Natural killer cell (primary cell): Measurements from ENCODE around the gene MGLL. TPM values are rescaled to one million over a fixed set of nuclear protein-coding genes. Genes with fewer than 3 reads are reported as not detected.

Experiments used
- ATAC-seq, 3 donors: fragments of 150-1000 bp in 2 of 3; fragments of 200-7000 bp in 1 of 3; cut with Tn5 transposase; 1 replicate in 1 of 3; 2 replicates in 2 of 3; pipeline ENCODE4 v1.10.0; 2021; ENCODE audit warnings: mild to moderate bottlenecking in 2 of 3, moderate library complexity in 2 of 3
- DNase-seq, 2 donors: peaks; one replicate each; pipeline versions ENCODE4 v3.0.0 to v3.0.0-alpha.2; 2013 to 2021; ENCODE audit warnings: mixed read lengths in 1 of 2
- H3K27ac ChIP-seq: one replicate; pipeline ENCODE4 v1.5.1; 2013; ENCODE audit warnings: mild to moderate bottlenecking, low read length
- H3K27me3 ChIP-seq: one replicate; pipeline ENCODE4 v1.6.1; 2013; ENCODE audit warnings: low read length; ENCODE audit not compliant: control insufficient read depth, insufficient read depth
- H3K36me3 ChIP-seq: one replicate; pipeline ENCODE4 v1.6.1; 2013; ENCODE audit warnings: low read length; ENCODE audit not compliant: control insufficient read depth, insufficient read depth
- H3K4me1 ChIP-seq: one replicate; pipeline ENCODE4 v1.6.1; 2013; ENCODE audit warnings: low read length; ENCODE audit not compliant: control insufficient read depth, insufficient read depth
- H3K4me3 ChIP-seq: one replicate; pipeline ENCODE4 v1.5.1; 2013; ENCODE audit warnings: low read length
- H3K9me3 ChIP-seq: one replicate; pipeline ENCODE4 v1.6.1; 2013; ENCODE audit warnings: low read length; ENCODE audit not compliant: control insufficient read depth, insufficient read depth
- H3K27ac Mint-ChIP-seq, 2 donors: one replicate each; pipeline ENCODE4 v1.8.0; 2022; ENCODE audit warnings: mild to moderate bottlenecking in 2 of 2, mixed read lengths in 2 of 2, moderate library complexity in 1 of 2
- H3K27me3 Mint-ChIP-seq, 2 donors: one replicate each; pipeline ENCODE4 v1.8.0; 2022; ENCODE audit warnings: low read depth in 2 of 2, mixed read lengths in 2 of 2
- H3K36me3 Mint-ChIP-seq: one replicate; pipeline ENCODE4 v1.8.0; 2022; ENCODE audit warnings: mixed read lengths
- H3K4me1 Mint-ChIP-seq, 2 donors: one replicate each; pipeline ENCODE4 v1.8.0; 2022; ENCODE audit warnings: mixed read lengths in 2 of 2
- H3K4me3 Mint-ChIP-seq: one replicate; pipeline ENCODE4 v1.8.0; 2022; ENCODE audit warnings: mild to moderate bottlenecking, moderate library complexity, mixed read lengths
- H3K9me3 Mint-ChIP-seq, 2 donors: one replicate each; pipeline ENCODE4 v1.8.0; 2022; ENCODE audit warnings: mixed read lengths in 2 of 2
- WGBS: methylation state at CpG from one replicate; pipeline ENCODE4 v1.1.7; 2013; ENCODE audit warnings: missing lambda C conversion rate; ENCODE audit not compliant: insufficient coverage; 5-methylcytosine and 5-hydroxymethylcytosine counted together
- intact Hi-C: fragments of 100-400 bp; cut with micrococcal nuclease; formaldehyde crosslinking; loops from one replicate; pipeline ENCODE4 v1.14.2; 2022
- total RNA-seq, 4 donors: library from RNA; stranded (reverse); fragments of 120-200 nt in 1 of 4; gene quantifications; one replicate each; pipeline versions ENCODE4 v1.2.3 to v1.2.4, GENCODE V29; 2013 to 2022
- TF ChIP-seq, protein P1 (sequence below): fragments of 200-600 bp; IDR thresholded peaks from one replicate; pipeline ENCODE4 v1.8.0; 2022; ENCODE audit warnings: antibody characterized with exemption

MGLL gene
- total RNA-seq, 3 donors from 2014 or later (not counting 1 experiment from before 2014, with no cell fraction given): 2.7 to 4.6 (median 3.0) TPM

- H3K36me3 Mint-ChIP-seq: no peaks in the 10 kb centered on the region
- intact Hi-C loops: no loop called here
- Histone ChIP-seq H3K9me3 (no peaks in the 10 kb centered on the region), H3K27me3 (no peaks in the 10 kb centered on the region), H3K4me1 (peaks cover 18% of the 10 kb centered on the region), H3K4me3 (no peak overlapping the region), H3K27ac (no peak overlapping the region), H3K36me3 (no peaks in the 10 kb centered on the region)
- no peak for DNase-seq
- ATAC-seq: no peak
- no peak overlapping the region for H3K27ac Mint-ChIP-seq
- H3K4me3 Mint-ChIP-seq: no peak overlapping the region
- peaks cover 0 to 22% of the 10 kb centered on the region in 2 donors for H3K27me3 Mint-ChIP-seq
- WGBS: 78% methylated on average over 12 of the region's 12 CpGs
- TF ChIP-seq, protein P1, sequence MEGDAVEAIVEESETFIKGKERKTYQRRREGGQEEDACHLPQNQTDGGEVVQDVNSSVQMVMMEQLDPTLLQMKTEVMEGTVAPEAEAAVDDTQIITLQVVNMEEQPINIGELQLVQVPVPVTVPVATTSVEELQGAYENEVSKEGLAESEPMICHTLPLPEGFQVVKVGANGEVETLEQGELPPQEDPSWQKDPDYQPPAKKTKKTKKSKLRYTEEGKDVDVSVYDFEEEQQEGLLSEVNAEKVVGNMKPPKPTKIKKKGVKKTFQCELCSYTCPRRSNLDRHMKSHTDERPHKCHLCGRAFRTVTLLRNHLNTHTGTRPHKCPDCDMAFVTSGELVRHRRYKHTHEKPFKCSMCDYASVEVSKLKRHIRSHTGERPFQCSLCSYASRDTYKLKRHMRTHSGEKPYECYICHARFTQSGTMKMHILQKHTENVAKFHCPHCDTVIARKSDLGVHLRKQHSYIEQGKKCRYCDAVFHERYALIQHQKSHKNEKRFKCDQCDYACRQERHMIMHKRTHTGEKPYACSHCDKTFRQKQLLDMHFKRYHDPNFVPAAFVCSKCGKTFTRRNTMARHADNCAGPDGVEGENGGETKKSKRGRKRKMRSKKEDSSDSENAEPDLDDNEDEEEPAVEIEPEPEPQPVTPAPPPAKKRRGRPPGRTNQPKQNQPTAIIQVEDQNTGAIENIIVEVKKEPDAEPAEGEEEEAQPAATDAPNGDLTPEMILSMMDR: no peak
- H3K4me1 Mint-ChIP-seq: no peaks in the 10 kb centered on the region
- H3K9me3 Mint-ChIP-seq: no peaks in the 10 kb centered on the region
Observed at GRCh38 chr3:127739347-127740135, 82.8 kb downstream of the MGLL start.

DNA sequence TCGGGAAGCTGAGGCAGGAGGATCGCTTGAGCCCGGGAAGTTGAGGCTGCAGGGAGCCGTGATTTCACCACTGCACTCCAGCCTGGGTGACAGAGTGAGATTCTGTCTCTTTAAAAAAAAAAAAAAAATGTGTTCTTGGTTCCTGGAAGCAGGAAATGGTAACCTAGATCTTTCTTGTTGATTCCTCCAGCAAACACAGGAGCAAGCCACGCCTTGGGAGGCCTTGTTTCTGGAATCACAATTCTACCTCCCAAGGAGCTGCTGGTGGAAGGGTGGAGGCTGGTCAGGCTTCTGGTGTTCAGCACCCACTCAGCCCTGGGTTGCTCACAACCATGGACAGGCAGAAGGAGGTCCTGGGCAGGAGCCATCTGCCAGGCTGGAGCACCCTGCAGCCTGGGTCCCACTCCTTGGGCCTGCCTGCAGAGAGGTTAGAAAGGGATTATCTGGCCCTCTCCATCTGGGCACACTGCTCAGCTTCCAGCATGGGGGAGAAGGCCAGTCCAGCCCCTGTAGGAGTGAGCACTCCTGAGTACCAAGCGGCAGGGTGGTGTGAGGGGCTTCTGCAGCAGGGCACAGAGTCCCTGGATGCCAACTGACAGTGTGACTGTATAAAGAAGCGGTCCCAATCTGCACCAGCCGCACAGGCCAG lies 84.0 kb downstream of the MGLL start:
- H3K4me1 ChIP-seq: peaks cover 24% of the 10 kb centered on the region
- TF ChIP-seq, protein P1: no peak
- WGBS: 96% methylated on average over 7 of the region's 8 CpGs
- H3K27ac ChIP-seq: no peak overlapping the region
- H3K27ac Mint-ChIP-seq: no peak overlapping the region
- peaks cover 0 to 18% of the 10 kb centered on the region in 2 donors for H3K27me3 Mint-ChIP-seq
- no peak overlapping the region for H3K4me3 Mint-ChIP-seq
- no peaks in the 10 kb centered on the region for H3K9me3 Mint-ChIP-seq
- no peak overlapping the region for H3K4me3 ChIP-seq
- DNase-seq: no peak
- intact Hi-C loops: no loop called here
- no peaks in the 10 kb centered on the region for H3K4me1 Mint-ChIP-seq
- H3K9me3 ChIP-seq: no peaks in the 10 kb centered on the region
- no peaks in the 10 kb centered on the region for H3K36me3 ChIP-seq
- no peaks in the 10 kb centered on the region for H3K36me3 Mint-ChIP-seq
- ATAC-seq: no peak
- no peaks in the 10 kb centered on the region for H3K27me3 ChIP-seq

DNA sequence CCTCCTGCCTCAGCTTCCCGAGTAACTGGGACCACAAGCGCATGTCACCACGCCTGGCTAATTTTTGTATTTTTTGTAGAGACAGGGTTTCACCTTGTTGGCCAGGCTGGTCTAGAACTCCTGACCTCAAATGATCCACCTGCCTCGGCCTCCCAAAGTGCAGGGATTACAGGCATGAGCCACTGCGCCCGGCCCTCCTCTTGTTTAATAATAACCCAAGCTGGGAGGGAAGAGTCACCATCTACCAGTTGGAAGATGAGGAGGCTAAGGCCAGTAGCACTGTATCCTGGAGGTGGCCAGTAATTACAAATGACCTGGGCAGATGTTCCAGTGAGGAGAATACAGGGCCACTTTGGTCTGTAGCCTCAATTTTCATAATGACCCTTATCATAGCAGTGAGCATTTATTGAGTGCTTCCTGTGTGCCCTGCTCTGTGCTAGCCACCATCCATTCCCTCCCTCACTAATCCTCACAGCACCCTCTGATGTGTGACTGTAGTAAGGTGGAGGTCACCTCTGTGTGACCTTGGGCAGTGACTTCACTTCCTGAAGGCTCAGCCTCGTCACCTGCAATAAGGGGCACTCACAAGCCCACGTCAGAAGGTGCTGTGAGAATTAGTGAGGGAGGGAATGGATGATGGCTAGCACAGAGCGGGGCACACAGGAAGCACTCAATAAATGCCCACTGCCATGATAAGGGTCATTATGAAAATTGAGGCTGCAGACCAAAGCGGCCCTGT lies 85.3 kb downstream of the MGLL start:
- intact Hi-C loops: no loop called here

More for the DNA sequence above, 85.3 kb downstream of the MGLL start:
- ATAC-seq: no peak
- Histone ChIP-seq H3K27ac (no peak overlapping the region), H3K4me3 (no peak overlapping the region), H3K36me3 (no peaks in the 10 kb centered on the region), H3K9me3 (no peaks in the 10 kb centered on the region), H3K4me1 (peaks cover 24% of the 10 kb centered on the region), H3K27me3 (no peaks in the 10 kb centered on the region)
- H3K9me3 Mint-ChIP-seq: no peaks in the 10 kb centered on the region
- TF ChIP-seq, protein P1: no peak
- no peak overlapping the region for H3K4me3 Mint-ChIP-seq
- H3K4me1 Mint-ChIP-seq: no peaks in the 10 kb centered on the region
- H3K27me3 Mint-ChIP-seq: peaks cover 0 to 18% of the 10 kb centered on the region in 2 donors
- DNase-seq: no peak
- no peaks in the 10 kb centered on the region for H3K36me3 Mint-ChIP-seq
- 80% methylated on average over 10 of the region's 10 CpGs for WGBS
- no peak overlapping the region for H3K27ac Mint-ChIP-seq
